GM18499 (cell line): Measurements from ENCODE around the gene SLC6A15.

Experiments used
- ATAC-seq: cut with Tn5 transposase; IDR thresholded peaks from one replicate; pipeline ENCODE4 v1.9.1; 2021; ENCODE audit warnings: moderate number of reproducible peaks; ENCODE audit not compliant: insufficient read depth, unreplicated experiment

SLC6A15 gene

GRCh38 chr12:84912198-84913128 lies at the start of gene SLC6A15:
TSS of gene SLC6A15 (minus strand) at chr12:84912799. CDS start at chr12:84892120, 20,679 bp downstream.
- no peak for ATAC-seq

GRCh38 chr12:84960918-84961317 lies 48.3 kb upstream of the SLC6A15 start:
- no peak for ATAC-seq

- no peak for ATAC-seq
These were observed 42.7 kb upstream of the SLC6A15 start for GRCh38 chr12:84955298-84955697.

GRCh38 chr12:84954415-84954814 lies 41.8 kb upstream of the SLC6A15 start:
- no peak for ATAC-seq

GRCh38 chr12:84950971-84951546 lies 38.5 kb upstream of the SLC6A15 start:
- no peak for ATAC-seq

GRCh38 chr12:84946753-84947152 lies 34.2 kb upstream of the SLC6A15 start:
- no peak for ATAC-seq

- no peak for ATAC-seq
These were observed 24.8 kb upstream of the SLC6A15 start for GRCh38 chr12:84937415-84937814.

- ATAC-seq: no peak
These were observed 16.9 kb upstream of the SLC6A15 start for GRCh38 chr12:84929501-84929900.

- ATAC-seq: no peak
These were observed 12.4 kb upstream of the SLC6A15 start for GRCh38 chr12:84924981-84925380.

GRCh38 chr12:84922693-84923092 lies 10.1 kb upstream of the SLC6A15 start:
- ATAC-seq: no peak

- ATAC-seq: no peak
These were observed 7.7 kb upstream of the SLC6A15 start for GRCh38 chr12:84920331-84920730.

GRCh38 chr12:84919271-84919670 lies 6.7 kb upstream of the SLC6A15 start:
- ATAC-seq: no peak

- ATAC-seq: no peak
These were observed 523 bp upstream of the SLC6A15 start for GRCh38 chr12:84913129-84913515.

- no peak for ATAC-seq
These were observed 1.1 kb downstream of the SLC6A15 start for GRCh38 chr12:84911271-84912197.

- ATAC-seq: no peak
These were observed 1.9 kb downstream of the SLC6A15 start for GRCh38 chr12:84910549-84911241.

- no peak for ATAC-seq
These were observed 8.5 kb downstream of the SLC6A15 start for GRCh38 chr12:84904051-84904450.

GRCh38 chr12:84891106-84891838 lies 21.3 kb downstream of the SLC6A15 start:
- no peak for ATAC-seq

GRCh38 chr12:84889818-84890217 lies 22.8 kb downstream of the SLC6A15 start:
- no peak for ATAC-seq

- no peak for ATAC-seq
These were observed 23.7 kb downstream of the SLC6A15 start for GRCh38 chr12:84888861-84889260.
